H9 (cell line): ENCODE measurements around the gene TEAD2. TPM values are rescaled to one million over a fixed set of nuclear protein-coding genes. Genes with fewer than 3 reads are reported as not detected.

Source experiments
- DNase-seq: peaks from one replicate; pipeline ENCODE4 v3.0.0-alpha.2; 2017
- H2AFZ ChIP-seq: one replicate; pipeline ENCODE4 v1.6.1; 2013; ENCODE audit warnings: mild to moderate bottlenecking, low read length, control low read depth, moderate library complexity
- H2AK5ac ChIP-seq: 2 replicates; pipeline ENCODE4 v1.6.1; 2013; ENCODE audit warnings: low read length, control low read depth, mixed read lengths; ENCODE audit not compliant: insufficient read length
- H2BK120ac ChIP-seq: one replicate; pipeline ENCODE4 v1.6.1; 2013; ENCODE audit warnings: low read depth, mild to moderate bottlenecking, low read length, control low read depth, inconsistent platforms; ENCODE audit not compliant: poor library complexity, severe bottlenecking
- H2BK12ac ChIP-seq: 2 replicates; pipeline ENCODE4 v1.6.1; 2013; ENCODE audit warnings: low read length, control low read depth, mixed read lengths, low read depth; ENCODE audit not compliant: insufficient read length
- H2BK15ac ChIP-seq: 2 replicates; pipeline ENCODE4 v1.6.1; 2013; ENCODE audit warnings: low read depth, low read length, control low read depth
- H2BK20ac ChIP-seq: one replicate; pipeline ENCODE4 v1.6.1; 2013; ENCODE audit warnings: low read depth, mild to moderate bottlenecking, low read length, control low read depth, inconsistent platforms; ENCODE audit not compliant: poor library complexity, severe bottlenecking
- H2BK5ac ChIP-seq: 2 replicates; pipeline ENCODE4 v1.6.1; 2013; ENCODE audit warnings: low read length, control low read depth, mixed read lengths; ENCODE audit not compliant: insufficient read length
- H3K14ac ChIP-seq: 2 replicates; pipeline ENCODE4 v1.6.1; 2013; ENCODE audit warnings: low read length, control low read depth; ENCODE audit not compliant: insufficient read depth
- H3K18ac ChIP-seq: 2 replicates; pipeline ENCODE4 v1.6.1; 2013; ENCODE audit warnings: low read depth, mild to moderate bottlenecking, mixed read lengths, low read length, control low read depth; ENCODE audit not compliant: insufficient read length
- H3K23ac ChIP-seq: 2 replicates; pipeline ENCODE4 v1.6.1; 2013; ENCODE audit warnings: low read length, control low read depth, mixed read lengths, low read depth; ENCODE audit not compliant: insufficient read length
- H3K23me2 ChIP-seq: 2 replicates; pipeline ENCODE4 v1.6.1; 2013; ENCODE audit warnings: low read depth, mild to moderate bottlenecking, mixed read lengths, low read length, control low read depth; ENCODE audit not compliant: insufficient read length, poor library complexity, severe bottlenecking
- H3K27ac ChIP-seq: 2 replicates; pipeline ENCODE4 v1.5.1; 2013; ENCODE audit warnings: low read length, control low read depth, mixed read lengths, low read depth; ENCODE audit not compliant: insufficient read length
- H3K27me3 ChIP-seq: 2 replicates; pipeline ENCODE4 v1.6.1; 2013; ENCODE audit warnings: low read length, control low read depth, inconsistent platforms; ENCODE audit not compliant: insufficient read depth
- H3K4ac ChIP-seq: 2 replicates; pipeline ENCODE4 v1.6.1; 2013; ENCODE audit warnings: low read depth, mild to moderate bottlenecking, control low read depth, inconsistent platforms, low read length, moderate library complexity
- H3K4me1 ChIP-seq: 2 replicates; pipeline ENCODE4 v1.6.1; 2013; ENCODE audit warnings: low read length, control low read depth, inconsistent platforms; ENCODE audit not compliant: insufficient read depth
- H3K4me2 ChIP-seq: 2 replicates; pipeline ENCODE4 v1.6.1; 2013; ENCODE audit warnings: low read length, control low read depth, mixed read lengths; ENCODE audit not compliant: insufficient read length, insufficient read depth
- H3K56ac ChIP-seq: 2 replicates; pipeline ENCODE4 v1.6.1; 2013; ENCODE audit warnings: low read depth, mild to moderate bottlenecking, mixed read lengths, low read length, control low read depth; ENCODE audit not compliant: insufficient read length
- H3K79me1 ChIP-seq: 2 replicates; pipeline ENCODE4 v1.6.1; 2013; ENCODE audit warnings: low read depth, mild to moderate bottlenecking, moderate library complexity, low read length, control low read depth, inconsistent platforms; ENCODE audit not compliant: insufficient read depth, poor library complexity, severe bottlenecking
- H3K79me2 ChIP-seq: 2 replicates; pipeline ENCODE4 v1.6.1; 2013; ENCODE audit warnings: low read length, control low read depth, inconsistent platforms; ENCODE audit not compliant: insufficient read depth
- H3K9ac ChIP-seq: 2 replicates; pipeline ENCODE4 v1.6.1; 2013; ENCODE audit warnings: low read length, control low read depth, mixed read lengths; ENCODE audit not compliant: insufficient read length; ENCODE audit errors: extremely low read depth
- H3K9me3 ChIP-seq: one replicate; pipeline ENCODE4 v1.6.1; 2013; ENCODE audit warnings: low read depth, low read length, inconsistent platforms; ENCODE audit not compliant: control insufficient read depth
- H3T11ph ChIP-seq: one replicate; pipeline ENCODE4 v1.6.1; 2013; ENCODE audit warnings: mild to moderate bottlenecking, low read length, control low read depth, inconsistent platforms
- H4K20me1 ChIP-seq: one replicate; pipeline ENCODE4 v1.6.1; 2013; ENCODE audit not compliant: control insufficient read depth, insufficient read length, insufficient read depth
- H4K5ac ChIP-seq: 2 replicates; pipeline ENCODE4 v1.6.1; 2013; ENCODE audit warnings: low read depth, mild to moderate bottlenecking, mixed read lengths, low read length, control low read depth; ENCODE audit not compliant: insufficient read length
- H4K8ac ChIP-seq: replicated peaks from 2 replicates; pipeline ENCODE4 v1.6.1; 2013; ENCODE audit warnings: low read length, control low read depth, mixed read lengths, low read depth; ENCODE audit not compliant: insufficient read length
- H4K91ac ChIP-seq: 2 replicates; pipeline ENCODE4 v1.6.1; 2013; ENCODE audit warnings: low read depth, mild to moderate bottlenecking, moderate library complexity, mixed read lengths, low read length, control low read depth; ENCODE audit not compliant: insufficient read length
- H3K27ac Mint-ChIP-seq, 3 experiments: 2 replicates in 2 of 3; 3 replicates in 1 of 3; pipeline ENCODE4 v1.8.0; 2020 to 2021; ENCODE audit warnings: mixed read lengths in 3 of 3, mild to moderate bottlenecking in 1 of 3, moderate library complexity in 1 of 3
- H3K27me3 Mint-ChIP-seq: 2 replicates; pipeline ENCODE4 v1.8.0; 2021; ENCODE audit warnings: low read depth, mild to moderate bottlenecking, moderate library complexity, mixed read lengths
- H3K36me3 Mint-ChIP-seq, 3 experiments: 2 replicates in 2 of 3; 3 replicates in 1 of 3; pipeline ENCODE4 v1.8.0; 2020 to 2021; ENCODE audit warnings: low read depth in 3 of 3, mixed read lengths in 3 of 3; ENCODE audit not compliant: insufficient read depth in 1 of 3
- H3K4me1 Mint-ChIP-seq, 2 experiments: 2 replicates each; pipeline ENCODE4 v1.8.0; 2020; ENCODE audit warnings: mixed read lengths in 2 of 2
- H3K4me3 Mint-ChIP-seq, 2 experiments: 2 replicates in 1 of 2; 3 replicates in 1 of 2; pipeline ENCODE4 v1.8.0; 2020 to 2021; ENCODE audit warnings: mild to moderate bottlenecking in 2 of 2, mixed read lengths in 2 of 2, moderate library complexity in 1 of 2
- H3K9me3 Mint-ChIP-seq, 2 experiments: 2 replicates in 1 of 2; 3 replicates in 1 of 2; pipeline ENCODE4 v1.8.0; 2020; ENCODE audit warnings: mild to moderate bottlenecking in 2 of 2, mixed read lengths in 2 of 2, moderate library complexity in 1 of 2
- WGBS: extraction: QIAGEN DNeasy Blood & Tissue Kit; methylation state at CpG from one replicate; pipeline ENCODE4 v1.1.7; 2013; ENCODE audit warnings: missing lambda C conversion rate, low lambda C conversion rate, mixed read lengths; ENCODE audit not compliant: insufficient read length; ENCODE audit errors: extremely low coverage; 5-methylcytosine and 5-hydroxymethylcytosine counted together
- total RNA-seq: library from RNA; stranded (reverse); gene quantifications from 2 replicates; pipeline ENCODE4 v1.2.1, GENCODE V29; 2021
- TF ChIP-seq, protein P1 (sequence below): fragments of 200-600 bp; sonication (generic); conservative IDR thresholded peaks from 3 replicates; pipeline ENCODE4 v1.8.0; 2021; ENCODE audit warnings: antibody characterized with exemption, mild to moderate bottlenecking

The TEAD2 gene
- total RNA-seq, 1 experiment from 2014 or later = 126 TPM

DNA sequence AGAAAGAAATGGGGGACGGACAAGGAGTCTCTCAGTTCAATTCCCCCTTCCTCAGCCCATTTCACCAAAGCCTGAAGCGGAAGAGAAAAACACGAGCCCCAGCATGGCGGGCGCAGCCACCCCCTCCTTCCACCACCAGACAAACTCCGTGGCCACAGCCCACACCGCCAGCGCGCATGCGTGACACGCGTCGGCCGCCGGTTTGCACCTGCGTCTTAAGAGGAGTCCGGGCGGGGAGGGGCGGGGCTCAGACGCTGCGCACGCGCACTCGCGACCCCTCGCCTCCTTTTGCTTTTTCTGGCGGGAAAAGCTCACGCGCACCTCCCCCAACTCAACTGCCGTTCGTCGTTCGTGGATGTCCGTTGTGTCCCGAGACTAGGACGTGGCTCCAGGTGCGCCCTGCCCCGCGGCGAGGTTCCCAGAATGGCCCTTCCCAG is 25.7 kb upstream of the TEAD2 start, which contains the start of gene KASH5:
KASH5 (plus strand) TSS at position 314 of the 437 bp plus-strand sequence. CDS start 2,635 bp downstream, outside the sequence.
- H4K5ac ChIP-seq = no peak within 1 kb of the TSS
- H3K9me3 ChIP-seq = no peaks in the 10 kb centered on the region
- H4K8ac ChIP-seq = no peak within 1 kb of the TSS
- no peak within 1 kb of the TSS for H3K56ac ChIP-seq
- no peaks in the 10 kb centered on the region for H3K27me3 ChIP-seq
- H3K23ac ChIP-seq = no peak within 1 kb of the TSS
- H3K18ac ChIP-seq = no peak within 1 kb of the TSS
- no peak within 1 kb of the TSS for H2AK5ac ChIP-seq
- H2BK12ac ChIP-seq = no peak within 1 kb of the TSS
- Mint-ChIP-seq H3K27me3 (peaks cover 11% of the 10 kb centered on the region), H3K9me3 (peaks cover 1 to 2% of the 10 kb centered on the region in 2 experiments; a peak in 2 of 5 replicates), H3K4me1 (peaks cover 4 to 16% of the 10 kb centered on the region in 2 experiments), H3K36me3 (0 out of 7 replicates have a peak, but pooled peaks cover 0 to 1% (median 0%) of the 10 kb centered on the region in 3 experiments), H3K4me3 (peak within 1 kb of the TSS in 1 of 2 experiments; percentile 55; a peak in 1 of 5 replicates), H3K27ac (no peak within 1 kb of the TSS)
- H2BK15ac ChIP-seq = no peak within 1 kb of the TSS
- H3K79me1 ChIP-seq = no peaks in the 10 kb centered on the region
- H3K4ac ChIP-seq = no peak within 1 kb of the TSS
- no peak within 1 kb of the TSS for H2AFZ ChIP-seq
- no peak within 1 kb of the TSS for H4K91ac ChIP-seq
- H3K14ac ChIP-seq = no peak within 1 kb of the TSS
- H4K20me1 ChIP-seq = no peaks in the 10 kb centered on the region
- H2BK20ac ChIP-seq = no peak within 1 kb of the TSS
- TF ChIP-seq, protein P1, sequence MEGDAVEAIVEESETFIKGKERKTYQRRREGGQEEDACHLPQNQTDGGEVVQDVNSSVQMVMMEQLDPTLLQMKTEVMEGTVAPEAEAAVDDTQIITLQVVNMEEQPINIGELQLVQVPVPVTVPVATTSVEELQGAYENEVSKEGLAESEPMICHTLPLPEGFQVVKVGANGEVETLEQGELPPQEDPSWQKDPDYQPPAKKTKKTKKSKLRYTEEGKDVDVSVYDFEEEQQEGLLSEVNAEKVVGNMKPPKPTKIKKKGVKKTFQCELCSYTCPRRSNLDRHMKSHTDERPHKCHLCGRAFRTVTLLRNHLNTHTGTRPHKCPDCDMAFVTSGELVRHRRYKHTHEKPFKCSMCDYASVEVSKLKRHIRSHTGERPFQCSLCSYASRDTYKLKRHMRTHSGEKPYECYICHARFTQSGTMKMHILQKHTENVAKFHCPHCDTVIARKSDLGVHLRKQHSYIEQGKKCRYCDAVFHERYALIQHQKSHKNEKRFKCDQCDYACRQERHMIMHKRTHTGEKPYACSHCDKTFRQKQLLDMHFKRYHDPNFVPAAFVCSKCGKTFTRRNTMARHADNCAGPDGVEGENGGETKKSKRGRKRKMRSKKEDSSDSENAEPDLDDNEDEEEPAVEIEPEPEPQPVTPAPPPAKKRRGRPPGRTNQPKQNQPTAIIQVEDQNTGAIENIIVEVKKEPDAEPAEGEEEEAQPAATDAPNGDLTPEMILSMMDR = no peak
- no peak within 1 kb of the TSS for H2BK5ac ChIP-seq
- no peak within 1 kb of the TSS for H3K4me2 ChIP-seq
- no CpG with 5 or more reads among the region's 40 CpGs for WGBS
- H3K4me1 ChIP-seq = no peaks in the 10 kb centered on the region
- H2BK120ac ChIP-seq = no peak within 1 kb of the TSS
- H3T11ph ChIP-seq = no peak within 1 kb of the TSS
- H3K9ac ChIP-seq = no peak within 1 kb of the TSS
- H3K27ac ChIP-seq = no peak within 1 kb of the TSS
- H3K79me2 ChIP-seq = no peaks in the 10 kb centered on the region
- no peaks in the 10 kb centered on the region for H3K23me2 ChIP-seq
- DNase-seq = no peak
